NB4 (cell line): ENCODE measurements around the gene SLK.

Source experiments
- MAX ChIP-seq: IDR thresholded peaks from 2 replicates; pipeline ENCODE4 v1.6.1; 2011; ENCODE audit warnings: low read depth, low read length
- POLR2A ChIP-seq: IDR thresholded peaks from 2 replicates; pipeline ENCODE4 v1.6.1; 2011; ENCODE audit warnings: mild to moderate bottlenecking; ENCODE audit not compliant: insufficient read length; ENCODE audit errors: extremely low read depth
- TF ChIP-seq, protein P1 (sequence below): IDR thresholded peaks from one replicate; pipeline ENCODE4 v1.5.1; 2012; ENCODE audit warnings: low read depth, low read length

GRCh38 chr10:104052431-104052830 is 85.5 kb downstream of the SLK start:
- TF ChIP-seq, protein P1, sequence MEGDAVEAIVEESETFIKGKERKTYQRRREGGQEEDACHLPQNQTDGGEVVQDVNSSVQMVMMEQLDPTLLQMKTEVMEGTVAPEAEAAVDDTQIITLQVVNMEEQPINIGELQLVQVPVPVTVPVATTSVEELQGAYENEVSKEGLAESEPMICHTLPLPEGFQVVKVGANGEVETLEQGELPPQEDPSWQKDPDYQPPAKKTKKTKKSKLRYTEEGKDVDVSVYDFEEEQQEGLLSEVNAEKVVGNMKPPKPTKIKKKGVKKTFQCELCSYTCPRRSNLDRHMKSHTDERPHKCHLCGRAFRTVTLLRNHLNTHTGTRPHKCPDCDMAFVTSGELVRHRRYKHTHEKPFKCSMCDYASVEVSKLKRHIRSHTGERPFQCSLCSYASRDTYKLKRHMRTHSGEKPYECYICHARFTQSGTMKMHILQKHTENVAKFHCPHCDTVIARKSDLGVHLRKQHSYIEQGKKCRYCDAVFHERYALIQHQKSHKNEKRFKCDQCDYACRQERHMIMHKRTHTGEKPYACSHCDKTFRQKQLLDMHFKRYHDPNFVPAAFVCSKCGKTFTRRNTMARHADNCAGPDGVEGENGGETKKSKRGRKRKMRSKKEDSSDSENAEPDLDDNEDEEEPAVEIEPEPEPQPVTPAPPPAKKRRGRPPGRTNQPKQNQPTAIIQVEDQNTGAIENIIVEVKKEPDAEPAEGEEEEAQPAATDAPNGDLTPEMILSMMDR, result no peak
- TF ChIP-seq POLR2A, result no peak
- no peak for TF ChIP-seq MAX
